RPMI8226 (cell line): Measurements from ENCODE around the gene HCRTR1.
A peak's percentile ranks its signal among the peaks of the same experiment; 100 is the strongest.

ENCODE experiments used
- DNase-seq: peaks from one replicate; pipeline ENCODE4 v3.0.0-alpha.2; 2015

Gene HCRTR1

DNA sequence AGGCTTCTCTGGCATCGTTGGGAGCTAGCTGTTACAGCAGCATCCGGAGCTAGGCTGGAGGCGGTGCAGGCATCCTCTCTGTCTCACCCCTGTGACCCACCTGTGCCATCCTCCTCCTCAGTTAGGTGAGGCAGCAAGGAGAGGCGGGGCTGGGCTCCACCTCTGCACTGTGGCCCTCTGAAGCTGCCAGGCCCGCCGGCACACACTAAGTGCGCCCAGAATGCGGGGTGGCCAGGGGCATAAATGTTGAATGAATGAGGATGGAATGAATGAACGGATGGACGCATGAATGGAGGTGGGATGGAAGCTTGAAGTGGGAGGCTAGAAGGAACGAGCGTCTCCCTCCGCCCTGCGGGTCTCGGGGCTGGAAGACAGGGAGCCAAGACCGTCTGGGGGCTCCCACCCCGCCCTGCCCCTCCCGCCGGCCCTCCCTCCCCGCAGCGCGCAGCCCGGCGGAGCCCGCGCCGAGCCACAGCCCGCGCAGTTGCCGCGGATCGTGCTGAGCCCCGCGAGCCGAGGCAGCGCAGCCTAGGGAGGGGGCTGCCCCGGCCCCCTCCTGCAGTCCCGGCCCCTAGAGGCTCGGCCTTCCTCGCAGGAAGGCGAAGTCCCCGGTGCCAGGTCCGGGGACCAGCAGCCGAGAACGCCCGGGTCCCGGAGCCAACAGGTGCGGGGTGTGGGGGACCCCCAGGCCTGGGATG lies at the start of gene HCRTR1:
TSS of gene HCRTR1 (plus strand) at position 472 of the 698 bp plus-strand sequence. CDS start 1,504 bp downstream, outside the sequence.
- no peak for DNase-seq

DNA sequence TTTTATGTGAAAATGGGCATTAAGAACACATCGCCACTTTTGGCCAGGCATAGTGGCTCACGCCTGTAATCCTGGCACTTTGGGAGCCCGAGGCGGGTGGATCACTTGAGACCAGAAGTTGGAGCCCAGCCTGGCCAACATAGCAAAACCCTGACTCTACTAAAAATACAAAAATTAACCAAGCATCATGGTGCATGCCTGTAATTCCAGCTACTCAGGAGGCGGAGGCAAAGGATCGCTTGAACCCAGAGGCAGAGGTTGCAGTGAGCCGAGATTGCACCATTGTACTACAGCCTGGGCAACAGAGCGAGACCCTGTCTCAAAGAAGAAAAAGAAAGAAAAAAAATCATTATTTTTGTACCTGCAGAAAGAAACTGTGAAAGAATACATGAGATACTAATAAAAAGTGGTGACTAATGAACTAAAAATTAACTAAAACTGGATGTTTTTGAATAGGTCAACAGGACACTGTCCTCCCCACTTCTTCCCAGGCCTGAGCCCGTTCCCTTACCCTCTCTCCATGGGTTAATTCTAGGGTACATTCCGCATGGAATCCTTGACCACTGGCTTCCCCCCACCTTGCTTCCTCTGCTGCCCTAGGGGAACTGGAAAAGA lies 49.4 kb upstream of the HCRTR1 start:
- DNase-seq = no peak

DNA sequence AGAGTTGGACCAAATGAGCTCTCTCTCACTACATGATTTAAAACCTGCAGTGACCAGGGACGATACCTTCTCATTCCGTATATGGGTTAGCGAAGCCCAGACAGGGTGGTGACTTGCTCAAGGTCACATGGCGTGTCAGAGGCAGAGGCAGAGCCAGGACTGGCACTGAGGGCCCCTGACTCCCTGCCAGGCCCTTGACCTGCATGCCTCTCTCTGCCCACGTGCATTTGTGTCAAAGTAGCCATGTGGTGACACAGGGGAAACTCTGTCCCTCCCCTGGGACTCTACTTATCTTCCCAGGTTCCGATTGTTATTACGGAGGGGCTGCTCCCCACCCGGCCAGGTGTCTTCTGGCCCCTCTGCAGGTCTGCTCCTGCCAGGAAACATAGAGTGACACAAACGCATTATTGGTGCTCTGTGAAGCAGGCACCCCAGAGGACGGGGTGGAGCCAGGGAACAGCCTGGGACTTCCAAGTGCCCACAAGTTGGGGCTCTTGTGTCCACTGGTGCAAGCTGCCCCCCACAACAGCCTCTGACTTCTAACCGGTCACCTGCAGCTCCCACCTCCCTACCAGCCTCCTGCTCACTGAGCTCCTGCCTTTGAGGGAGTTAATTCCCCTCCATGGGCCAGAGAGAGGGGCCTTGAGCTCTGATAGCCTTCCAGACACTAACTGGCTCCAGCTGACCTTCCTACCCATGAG lies 48.4 kb upstream of the HCRTR1 start:
- no peak for DNase-seq

DNA sequence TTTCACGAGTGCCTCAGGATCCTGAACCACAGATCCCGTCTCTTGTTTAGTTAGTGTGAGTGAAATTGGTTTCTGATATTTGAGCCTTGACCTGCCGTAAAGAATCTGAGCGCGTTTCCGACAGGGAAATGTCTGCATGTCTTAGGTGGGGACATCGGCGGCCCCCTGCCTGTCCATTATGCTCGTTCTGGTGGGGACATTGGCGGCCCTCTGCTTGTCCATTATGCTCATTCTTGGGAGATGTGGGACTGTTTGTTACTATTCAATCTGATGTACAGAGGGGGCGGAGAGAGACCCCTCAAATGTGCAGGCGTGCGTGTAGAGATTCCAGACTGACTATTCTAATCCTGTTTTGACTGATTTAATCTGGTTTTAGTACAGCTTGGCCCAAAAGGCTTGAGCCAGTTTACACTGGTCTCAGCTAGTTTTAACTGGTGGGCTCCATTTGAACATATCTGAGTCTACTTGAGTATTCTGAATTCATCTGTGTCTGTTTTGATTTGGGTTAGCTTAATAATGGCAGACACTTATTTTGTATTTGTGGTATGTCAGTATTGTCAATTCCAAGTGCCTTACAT lies 47.8 kb upstream of the HCRTR1 start:
- no peak for DNase-seq

DNA sequence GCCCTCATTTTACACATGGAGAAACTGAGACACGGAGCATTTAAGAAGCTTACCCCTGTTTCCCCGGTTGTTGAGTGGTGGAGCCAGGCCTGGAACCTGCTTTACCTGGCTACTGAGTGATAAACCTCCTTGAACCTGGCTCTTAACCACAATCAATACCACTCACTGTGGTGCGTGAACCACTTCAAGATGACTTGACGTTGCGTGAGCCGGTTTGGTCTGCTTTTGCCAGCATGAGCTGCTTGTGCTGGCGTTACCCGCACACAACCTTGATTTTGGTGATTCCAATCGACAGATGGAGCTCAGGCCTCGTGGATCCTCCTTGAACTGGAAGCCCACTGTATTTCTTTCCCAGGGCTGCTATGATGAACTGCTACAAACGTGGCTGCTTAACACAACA lies 47.3 kb upstream of the HCRTR1 start:
- DNase-seq = no peak

DNA sequence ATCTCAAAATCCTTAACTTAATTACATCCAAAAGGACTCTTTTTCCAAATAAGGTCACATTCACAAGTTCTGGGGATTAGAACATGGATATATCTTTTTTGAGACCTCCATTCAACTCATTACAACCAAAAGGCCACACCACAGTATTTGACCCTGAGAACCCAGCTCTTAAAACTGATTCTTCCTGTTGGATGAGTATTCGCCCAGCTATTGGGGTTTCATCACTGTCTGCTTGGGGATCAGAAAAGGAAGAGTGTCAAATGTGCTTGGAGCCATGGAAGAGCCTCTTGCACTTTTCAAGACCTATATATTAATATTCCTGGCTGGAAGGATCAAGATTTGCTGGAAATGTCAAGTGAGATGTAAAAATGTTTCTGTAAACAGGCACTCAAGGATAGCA lies 46.6 kb upstream of the HCRTR1 start:
- no peak for DNase-seq

DNA sequence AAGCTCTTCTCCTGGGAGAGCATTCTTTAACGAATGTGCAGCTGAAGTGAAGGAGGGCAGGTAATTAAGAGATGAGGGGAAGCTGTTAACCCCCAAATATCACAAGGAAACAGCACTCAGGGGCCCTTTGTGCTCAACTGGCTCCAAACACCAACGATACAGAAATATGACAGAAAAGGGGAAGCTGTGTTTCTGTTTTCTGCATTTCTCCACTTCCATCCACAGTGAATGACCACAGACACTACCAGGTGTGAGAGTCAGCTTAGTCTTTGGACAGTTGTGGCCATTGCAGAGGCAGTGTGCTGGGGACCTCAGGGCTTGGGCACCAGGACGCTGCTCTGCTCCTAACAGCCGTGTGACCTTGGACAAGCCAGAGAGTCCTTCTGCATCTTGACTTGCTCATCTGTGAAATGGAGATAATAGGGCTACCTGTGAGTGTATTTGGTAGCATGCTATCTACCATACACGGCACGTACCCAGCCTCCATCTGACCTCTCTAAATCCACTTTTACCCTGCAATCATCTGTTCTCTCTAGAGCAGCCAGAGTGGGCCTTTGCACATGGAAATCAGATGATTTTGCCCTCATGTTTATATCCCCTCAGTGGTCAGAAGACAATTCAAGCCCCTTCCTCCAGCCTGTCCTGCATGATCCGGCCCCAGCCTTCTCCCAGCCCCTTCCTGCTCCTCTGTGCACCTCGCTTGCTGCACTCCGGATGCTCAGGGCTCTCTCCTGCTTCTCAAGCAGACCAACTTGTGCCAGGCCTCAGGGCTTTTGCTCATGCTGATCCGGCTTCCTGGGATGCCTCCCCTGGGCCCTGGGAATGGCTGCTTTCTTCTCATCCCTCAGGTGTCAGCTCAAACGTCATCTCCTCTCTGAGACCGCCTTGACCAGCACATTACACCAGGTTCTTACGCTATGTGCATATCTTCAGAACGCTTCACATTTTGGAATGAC lies 45.9 kb upstream of the HCRTR1 start:
- peak; percentile 34 for DNase-seq

DNA sequence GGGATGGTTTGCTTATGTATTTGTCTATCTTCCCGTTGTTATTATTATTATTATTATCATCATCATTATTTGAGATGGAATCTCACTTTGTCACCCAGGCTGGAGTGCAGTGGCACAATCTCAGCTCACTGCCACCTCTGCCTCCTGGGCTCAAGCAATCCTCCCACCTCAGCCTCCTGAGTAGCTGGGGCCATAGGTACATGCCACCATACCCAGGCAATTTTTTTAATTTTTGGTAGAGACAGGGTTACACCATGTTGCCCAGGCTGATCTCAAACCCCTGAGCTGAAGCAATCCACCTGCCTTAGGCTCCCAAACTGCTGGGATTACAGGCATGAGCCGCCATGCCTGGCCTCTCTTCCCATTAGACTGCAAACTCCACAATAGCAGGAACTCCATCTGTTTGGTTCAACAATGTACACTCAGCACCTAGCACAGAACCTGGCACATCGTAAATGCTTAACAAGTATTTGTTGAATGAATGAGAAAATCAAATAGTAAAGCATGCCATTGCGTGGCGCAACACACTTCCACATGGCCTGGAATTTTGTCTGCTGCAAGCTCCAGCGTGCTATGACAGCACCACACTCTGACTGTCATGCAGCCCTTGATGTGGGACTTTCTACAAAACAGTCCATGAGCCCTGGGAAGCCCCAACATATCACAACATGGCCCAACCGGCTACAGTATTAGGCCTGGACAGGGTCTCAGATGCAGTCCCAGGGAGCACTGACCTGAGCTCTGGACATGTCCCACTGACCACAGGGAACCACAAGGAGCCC lies 45.0 kb upstream of the HCRTR1 start:
- DNase-seq = no peak

DNA sequence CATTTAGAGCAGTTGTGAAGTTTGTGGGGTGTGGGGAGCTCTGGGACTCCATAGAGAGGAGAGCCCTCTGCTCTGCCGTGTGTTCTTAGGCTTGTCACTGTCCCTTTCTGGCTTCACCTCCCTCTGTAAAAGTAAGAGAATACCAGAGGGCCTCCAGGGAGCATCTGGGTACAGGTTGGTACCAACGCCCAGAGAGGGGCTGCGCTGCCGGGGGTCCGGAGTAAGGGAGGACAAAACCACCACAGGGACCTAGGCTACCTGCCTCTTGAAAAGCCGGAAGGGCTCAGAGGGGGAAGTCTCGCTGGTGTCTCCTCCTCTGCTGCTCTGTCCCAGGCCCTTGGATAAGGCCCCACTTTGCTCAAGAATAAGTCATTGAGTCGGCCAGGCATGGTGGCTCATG lies 44.2 kb upstream of the HCRTR1 start:
- DNase-seq = no peak

DNA sequence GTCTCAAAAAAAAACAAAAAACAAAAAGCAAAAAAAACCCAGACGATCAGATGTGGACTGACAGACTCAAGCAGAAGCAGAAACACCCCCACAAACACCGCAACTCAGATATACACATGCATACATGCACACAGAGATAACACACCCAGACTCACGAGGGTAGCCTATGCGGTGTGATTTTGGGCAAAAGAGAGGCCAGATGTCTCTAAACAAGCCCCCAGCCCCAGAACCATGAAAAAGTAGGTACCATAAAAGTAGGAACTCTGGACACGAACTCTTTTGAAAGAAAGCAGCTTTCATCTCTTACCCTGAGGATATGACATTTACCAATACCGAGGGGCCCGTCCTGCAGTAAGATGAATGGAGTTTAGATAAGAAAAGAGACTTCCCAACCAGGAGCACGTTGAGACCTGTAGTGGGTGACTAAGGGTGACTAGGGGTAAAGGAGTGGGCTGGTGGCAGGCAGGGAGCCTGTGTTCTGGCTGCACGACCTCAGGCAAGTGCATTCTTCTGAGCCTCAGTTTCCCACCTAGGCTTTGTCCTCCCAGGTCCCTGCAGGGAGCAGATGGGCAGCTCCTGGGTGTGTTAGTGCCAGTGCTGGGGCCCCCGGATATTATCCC lies 42.6 kb upstream of the HCRTR1 start:
- no peak for DNase-seq

DNA sequence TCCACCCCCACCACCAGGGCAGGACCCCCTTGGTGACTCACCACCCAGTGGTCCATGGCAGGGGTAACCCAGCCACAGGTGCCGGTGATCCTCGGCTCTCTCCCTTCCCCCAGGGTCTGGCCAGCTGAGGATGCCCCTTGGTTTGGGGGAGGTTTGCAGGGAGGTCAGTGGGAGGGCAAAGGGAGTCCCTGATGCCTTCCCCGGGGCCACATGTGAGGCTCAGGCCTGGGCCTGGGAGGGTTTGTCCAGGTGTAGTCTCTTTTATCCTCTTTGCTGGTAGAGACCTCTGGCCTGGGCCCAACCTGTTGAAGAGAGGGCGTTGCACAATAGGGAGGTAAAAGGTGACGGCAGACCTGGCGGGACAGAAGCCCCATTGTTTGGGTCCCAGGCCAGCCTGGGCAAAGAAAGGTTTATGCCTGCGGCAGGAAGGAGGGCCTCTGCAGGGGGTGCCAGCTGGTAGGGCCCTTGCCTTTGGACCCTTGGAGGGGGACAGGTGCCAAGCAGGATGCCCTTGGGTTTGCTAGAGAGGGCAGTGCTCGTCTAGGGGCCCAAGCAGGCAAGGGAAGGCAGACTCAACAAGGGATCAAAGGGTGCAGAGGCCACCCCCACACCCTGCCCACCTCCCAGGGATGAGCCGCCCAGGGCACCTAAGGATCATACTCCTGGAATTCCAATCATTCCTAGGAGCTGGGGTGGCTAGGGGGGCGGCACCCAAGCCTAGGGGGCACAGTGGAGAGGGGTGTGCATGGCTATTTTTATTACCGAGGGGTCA lies 41.9 kb upstream of the HCRTR1 start:
- DNase-seq = no peak

DNA sequence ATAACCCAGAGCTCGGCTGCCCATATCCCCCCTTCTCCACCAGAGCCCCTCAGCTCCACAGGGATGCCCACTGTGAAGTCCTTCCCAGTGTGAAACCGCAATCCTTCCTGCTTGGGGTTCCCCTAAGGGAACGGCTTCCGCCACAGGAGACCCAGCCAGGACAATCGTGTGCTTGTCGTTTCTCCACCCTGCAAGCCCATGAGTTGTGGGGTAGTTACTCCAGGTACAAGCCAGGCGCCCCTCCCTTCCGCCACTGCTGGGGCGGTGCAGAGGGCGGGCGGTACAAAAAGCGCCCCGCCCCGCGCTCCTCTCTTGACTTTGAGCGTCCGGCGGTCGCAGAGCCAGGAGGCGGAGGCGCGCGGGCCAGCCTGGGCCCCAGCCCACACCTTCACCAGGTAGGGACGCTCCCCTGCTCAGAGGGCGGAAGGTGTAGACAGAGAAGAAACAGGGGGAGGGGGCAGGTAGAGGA lies 41.3 kb upstream of the HCRTR1 start, which contains the start of gene TINAGL1:
TSS of gene TINAGL1 (plus strand) at position 315 of the 469 bp plus-strand sequence. CDS start 634 bp downstream, outside the sequence.
- DNase-seq = no peak

DNA sequence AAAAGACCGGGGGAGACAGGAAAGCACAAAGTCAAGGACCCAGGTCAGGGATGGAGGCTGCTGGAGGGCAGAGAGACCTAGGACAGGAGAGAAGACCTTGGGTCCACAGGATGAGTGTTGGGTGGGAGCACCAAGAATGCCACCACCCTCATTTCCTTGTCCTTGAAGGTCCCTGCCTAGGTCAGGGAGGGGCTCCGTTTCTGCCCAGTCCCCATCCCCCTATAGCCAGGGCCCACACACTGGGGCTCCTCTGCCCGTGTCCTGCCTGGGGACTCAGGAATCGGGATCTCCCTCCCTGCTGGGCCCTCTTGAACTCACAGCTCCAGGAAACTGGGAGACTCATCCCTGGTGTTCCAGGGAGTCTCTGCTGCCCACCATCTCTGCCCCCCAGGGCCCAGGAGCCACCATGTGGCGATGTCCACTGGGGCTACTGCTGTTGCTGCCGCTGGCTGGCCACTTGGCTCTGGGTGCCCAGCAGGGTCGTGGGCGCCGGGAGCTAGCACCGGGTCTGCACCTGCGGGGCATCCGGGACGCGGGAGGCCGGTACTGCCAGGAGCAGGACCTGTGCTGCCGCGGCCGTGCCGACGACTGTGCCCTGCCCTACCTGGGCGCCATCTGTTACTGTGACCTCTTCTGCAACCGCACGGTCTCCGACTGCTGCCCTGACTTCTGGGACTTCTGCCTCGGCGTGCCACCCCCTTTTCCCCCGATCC lies 40.6 kb upstream of the HCRTR1 start:
- no peak for DNase-seq

DNA sequence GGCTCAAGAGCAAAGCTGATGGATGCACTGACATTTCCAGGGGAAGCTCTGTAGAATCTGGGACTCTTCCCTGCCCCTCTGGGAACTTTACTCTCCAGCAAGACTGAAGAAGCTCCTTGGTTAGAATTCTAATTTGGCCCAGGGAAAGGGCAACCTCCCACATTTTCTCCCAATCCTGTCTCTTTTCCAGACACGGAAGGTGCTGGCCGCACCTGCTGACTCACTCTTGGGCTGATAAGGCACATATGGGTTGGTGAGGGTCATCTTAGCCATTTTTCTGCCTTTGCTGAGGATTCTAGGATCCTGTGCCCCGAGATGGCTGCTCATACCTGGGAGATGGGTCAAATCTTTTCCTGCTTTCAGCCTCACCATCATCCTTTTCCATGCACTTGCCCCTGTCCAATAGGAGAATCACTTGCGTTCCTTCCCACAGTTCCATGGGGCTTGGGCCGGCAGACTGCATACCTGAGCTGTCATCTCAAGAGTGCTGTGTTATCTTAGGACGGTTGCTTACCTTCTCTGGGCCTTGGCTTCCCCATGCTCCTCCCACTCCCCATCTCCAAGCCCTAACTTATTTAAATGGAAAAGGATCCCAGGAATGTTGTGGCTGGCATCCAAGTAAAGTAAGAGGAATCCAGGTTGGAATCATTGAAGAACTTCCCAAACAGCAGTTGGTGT lies 39.8 kb upstream of the HCRTR1 start:
- no peak for DNase-seq

DNA sequence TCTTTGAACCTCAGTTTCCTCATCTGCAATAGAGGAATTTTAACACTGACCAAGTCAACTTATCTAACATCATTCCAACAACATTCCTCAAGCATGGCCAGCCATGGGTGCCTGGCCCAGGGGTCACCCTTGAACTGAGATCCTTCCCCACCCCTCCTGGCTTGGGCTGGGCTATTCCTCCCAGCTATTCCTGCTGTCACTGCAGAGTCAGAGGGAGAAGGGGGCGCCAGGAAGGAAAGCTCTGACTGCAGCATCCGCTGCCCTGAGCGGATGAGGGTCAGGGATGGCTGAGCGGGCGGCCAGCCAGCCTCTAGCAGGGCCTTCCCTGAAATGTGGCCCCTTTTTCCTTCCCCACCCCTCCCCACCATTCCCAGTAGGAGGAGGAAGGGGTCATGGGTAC lies 38.1 kb upstream of the HCRTR1 start:
- no peak for DNase-seq

DNA sequence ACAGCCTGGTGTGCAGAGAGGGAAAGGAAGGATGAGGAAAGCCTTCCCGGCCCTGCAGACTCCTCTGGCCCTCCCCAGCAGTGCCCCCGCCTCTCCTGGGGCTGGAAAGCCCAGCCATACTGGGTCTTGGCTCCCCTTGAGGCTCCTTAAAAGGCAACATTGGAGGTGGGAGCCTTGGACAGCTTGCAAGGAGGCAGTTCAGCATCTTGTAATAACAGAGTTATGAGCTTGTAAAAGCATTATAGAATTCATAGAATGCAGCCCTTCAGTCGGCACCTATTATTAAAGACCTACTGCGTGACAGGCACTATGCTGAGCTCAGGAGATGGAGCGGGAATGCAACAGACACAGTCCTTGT lies 37.0 kb upstream of the HCRTR1 start:
- no peak for DNase-seq

DNA sequence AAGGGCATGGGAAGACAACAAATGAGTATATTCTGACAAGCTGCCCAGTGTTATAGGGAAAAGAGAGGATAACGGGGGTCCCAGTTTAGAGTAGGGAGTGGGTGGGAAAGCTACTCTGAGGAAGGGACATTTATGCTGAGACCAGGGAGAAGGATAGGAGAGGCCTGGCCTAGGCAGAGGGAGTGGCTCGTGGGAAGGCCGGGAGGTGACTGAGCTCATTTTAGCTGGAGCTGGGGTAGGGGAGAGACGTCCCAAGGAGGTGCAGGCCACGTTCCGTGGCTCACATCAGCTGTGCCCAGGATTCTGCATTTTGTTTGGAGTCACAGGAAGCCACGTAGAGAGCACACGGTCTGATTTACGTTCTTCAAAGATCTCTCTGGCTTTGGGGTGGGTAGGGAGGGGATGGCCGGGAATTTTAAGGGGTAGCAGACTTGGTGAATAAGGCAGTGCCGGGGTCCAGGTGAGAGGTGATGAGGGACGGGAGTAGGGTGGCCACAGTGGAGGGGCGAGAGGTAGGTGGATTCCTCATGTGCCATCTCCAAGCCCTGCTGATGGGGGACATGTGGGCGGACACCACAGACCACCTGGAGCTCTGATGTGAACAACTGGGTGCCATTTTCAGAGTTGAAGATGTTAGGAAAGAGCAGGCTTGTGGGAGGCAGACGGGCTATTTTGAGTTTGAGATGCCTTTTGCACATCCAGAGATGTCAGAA lies 36.4 kb upstream of the HCRTR1 start:
- no peak for DNase-seq
